Stomach (tissue), 4 donors: ENCODE results near the gene PHF1.

ENCODE experiments used
- CTCF ChIP-seq, 7 experiments: fragments of 450-650 bp in 4 of 7; fragments of 200-600 bp in 3 of 7; sonication (generic) in 3 of 7; IDR thresholded peaks; one replicate each; pipeline ENCODE4 v1.5.1; 2016 to 2019; ENCODE audit warnings: antibody characterized with exemption in 7 of 7, control low read depth in 2 of 7, mild to moderate bottlenecking in 1 of 7
- POLR2A ChIP-seq, 4 donors: fragments of 450-650 bp; IDR thresholded peaks; one replicate each; pipeline ENCODE4 v1.6.1; 2016; ENCODE audit warnings: antibody characterized with exemption in 4 of 4, control low read depth in 2 of 4, mild to moderate bottlenecking in 1 of 4, moderate library complexity in 1 of 4

DNA sequence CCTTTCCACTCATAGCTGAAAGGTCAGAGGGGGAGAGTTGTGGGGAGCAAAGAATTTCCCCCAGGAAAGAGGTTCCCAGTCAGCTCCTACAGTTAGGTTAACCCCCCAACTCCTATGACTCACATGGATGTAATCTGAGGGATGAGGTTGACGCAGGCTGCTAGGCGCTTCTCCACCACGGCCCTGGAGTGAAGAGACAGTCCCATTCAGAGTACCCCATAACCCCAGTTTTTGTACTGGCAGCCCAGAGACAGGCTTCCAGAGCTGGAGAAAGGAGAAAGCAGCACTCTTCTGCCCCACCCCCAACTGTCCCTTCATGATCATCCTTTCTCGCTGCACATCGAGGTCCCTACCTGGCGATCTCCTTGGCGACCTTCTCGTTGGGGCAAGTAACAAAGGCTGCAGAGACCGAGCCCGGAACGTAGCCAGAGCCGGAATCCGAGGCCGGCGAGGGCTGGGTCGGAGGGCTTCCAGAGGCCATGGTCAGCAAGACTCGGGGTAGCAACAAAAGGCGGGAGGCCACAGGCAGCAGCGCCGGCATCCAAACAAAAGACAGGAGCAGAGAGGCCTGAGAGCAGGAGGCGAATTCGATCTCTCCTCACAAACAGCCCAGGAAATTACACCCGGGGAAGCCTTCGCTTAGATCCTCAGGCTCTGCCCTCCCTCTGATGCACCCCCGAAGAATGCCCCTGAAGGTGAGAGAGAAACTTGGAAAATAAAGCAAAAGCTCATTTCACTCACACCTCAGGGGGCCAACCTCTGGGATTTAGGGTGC, 6.5 kb downstream of the PHF1 start:
- TF ChIP-seq CTCF (IDR thresholded peaks at IDR 0.05) (no peak), POLR2A (IDR thresholded peaks at IDR 0.05) (no peak)
